Measurements from ENCODE around the gene PKIG.

DNA sequence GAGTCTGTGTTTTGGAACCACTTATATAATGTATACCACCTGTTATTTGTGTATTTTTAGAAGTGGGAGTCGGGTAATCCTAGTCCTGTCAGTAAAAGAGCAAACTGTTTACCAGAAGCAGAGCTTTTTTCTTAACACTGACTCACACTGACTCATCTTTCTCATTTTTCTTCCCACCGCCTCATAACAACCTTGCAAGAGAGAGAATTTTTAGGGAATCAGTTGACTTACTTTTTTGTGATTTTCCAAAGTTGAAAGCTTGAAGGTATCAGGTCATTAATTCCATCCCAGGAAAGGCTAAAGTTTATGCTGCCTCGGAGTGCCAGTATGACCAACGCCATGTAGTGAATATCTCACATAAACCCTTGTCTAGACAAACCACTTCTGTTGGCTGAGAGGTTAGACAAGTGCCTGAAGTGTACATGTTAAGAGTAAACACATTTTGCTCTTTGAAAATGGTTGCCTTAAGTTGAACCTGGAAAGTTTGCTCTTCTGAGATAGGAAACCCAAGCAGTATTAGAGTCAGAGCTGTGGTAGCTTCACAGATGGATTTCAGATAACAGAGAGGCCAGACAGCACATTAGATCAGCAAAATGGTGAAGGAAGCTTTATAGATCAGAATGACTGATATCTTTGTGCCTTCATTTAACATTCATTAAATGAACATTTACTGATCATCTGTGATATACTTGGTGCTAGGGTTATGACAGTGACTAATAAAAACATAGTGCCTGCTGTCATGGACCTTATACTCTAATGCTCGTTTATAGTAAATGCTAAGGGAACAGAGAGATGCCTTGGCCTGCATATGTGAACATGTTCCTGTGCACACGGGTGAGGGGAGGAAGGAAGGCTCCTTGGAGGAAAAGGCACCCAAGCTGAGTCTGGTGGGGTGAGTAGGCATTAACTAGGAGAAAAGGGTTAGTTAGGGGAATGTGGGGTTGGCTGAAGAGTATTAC, 29.1 kb upstream of the PKIG start:
- TF ChIP-seq, protein P1, sequence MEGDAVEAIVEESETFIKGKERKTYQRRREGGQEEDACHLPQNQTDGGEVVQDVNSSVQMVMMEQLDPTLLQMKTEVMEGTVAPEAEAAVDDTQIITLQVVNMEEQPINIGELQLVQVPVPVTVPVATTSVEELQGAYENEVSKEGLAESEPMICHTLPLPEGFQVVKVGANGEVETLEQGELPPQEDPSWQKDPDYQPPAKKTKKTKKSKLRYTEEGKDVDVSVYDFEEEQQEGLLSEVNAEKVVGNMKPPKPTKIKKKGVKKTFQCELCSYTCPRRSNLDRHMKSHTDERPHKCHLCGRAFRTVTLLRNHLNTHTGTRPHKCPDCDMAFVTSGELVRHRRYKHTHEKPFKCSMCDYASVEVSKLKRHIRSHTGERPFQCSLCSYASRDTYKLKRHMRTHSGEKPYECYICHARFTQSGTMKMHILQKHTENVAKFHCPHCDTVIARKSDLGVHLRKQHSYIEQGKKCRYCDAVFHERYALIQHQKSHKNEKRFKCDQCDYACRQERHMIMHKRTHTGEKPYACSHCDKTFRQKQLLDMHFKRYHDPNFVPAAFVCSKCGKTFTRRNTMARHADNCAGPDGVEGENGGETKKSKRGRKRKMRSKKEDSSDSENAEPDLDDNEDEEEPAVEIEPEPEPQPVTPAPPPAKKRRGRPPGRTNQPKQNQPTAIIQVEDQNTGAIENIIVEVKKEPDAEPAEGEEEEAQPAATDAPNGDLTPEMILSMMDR (conservative IDR thresholded peaks at IDR 0.05; ENCODE audit: low read length): no peak
- TF ChIP-seq EZH2phosphoT487 (IDR thresholded peaks at IDR 0.05; ENCODE audit: borderline replicate concordance): no peak

Measured in Loucy (cell line).